Measurements from ENCODE around the gene AQP10.
"Not testable (repeated sequence)": the region's sequence is repeated elsewhere in the genome, so short reads cannot be mapped to it uniquely, and the experiment has no call there.

AQP10 gene

DNA sequence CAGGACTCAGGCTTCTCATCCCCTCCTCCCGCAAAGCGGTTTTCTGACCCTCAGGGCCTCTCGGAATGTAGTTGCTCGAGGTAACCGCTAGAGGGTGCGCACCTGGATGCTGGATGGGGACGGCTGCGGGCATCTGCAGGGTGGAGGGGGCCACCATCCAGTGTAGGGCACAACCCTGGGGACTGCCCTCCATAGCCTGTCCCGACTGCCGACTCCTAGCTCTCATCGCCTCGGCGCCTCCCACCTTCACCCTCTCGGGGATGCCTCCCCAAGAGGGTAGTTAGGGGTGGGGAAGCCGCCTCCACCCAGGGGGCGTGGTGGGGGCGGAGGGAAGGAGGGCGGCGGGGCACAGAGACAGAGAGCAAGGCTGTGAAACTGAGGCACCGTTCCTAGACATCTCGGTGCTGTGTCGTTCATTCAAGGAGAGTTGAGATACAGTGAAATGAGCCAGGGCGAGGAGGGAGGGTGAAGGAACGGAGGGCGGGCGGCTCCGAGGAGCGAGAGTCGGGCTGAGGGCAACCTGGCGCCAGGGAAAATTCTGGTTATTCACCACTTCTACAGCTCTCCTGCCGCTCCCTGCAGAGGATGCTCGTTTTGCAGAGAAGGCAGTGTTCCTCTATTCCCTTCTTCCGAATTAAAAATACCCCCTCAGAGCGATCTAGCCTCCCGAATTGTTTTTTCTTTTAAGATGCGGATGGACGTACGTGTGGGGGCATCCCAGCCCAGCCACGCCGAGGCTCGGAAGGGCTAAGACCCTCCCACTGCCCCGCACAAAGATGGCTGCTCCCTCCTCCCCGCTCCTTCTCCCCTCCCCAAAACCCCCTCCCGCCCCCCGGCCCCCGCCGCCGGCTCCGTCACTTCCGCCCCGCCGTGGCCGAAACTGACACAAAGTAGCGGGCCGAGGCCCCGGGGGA, 4.0 kb downstream of the AQP10 start, which contains the start of gene ATP8B2:
Gene ATP8B2 (plus strand): TSS at position 857 of the 914 bp plus-strand sequence. CDS start 2,617 bp downstream, outside the sequence.
- no peak for FAIRE-seq

- FAIRE-seq = peak; percentile 81
Measured at GRCh38 chr1:154325583-154326545, 5.0 kb downstream of the AQP10 start.

DNA sequence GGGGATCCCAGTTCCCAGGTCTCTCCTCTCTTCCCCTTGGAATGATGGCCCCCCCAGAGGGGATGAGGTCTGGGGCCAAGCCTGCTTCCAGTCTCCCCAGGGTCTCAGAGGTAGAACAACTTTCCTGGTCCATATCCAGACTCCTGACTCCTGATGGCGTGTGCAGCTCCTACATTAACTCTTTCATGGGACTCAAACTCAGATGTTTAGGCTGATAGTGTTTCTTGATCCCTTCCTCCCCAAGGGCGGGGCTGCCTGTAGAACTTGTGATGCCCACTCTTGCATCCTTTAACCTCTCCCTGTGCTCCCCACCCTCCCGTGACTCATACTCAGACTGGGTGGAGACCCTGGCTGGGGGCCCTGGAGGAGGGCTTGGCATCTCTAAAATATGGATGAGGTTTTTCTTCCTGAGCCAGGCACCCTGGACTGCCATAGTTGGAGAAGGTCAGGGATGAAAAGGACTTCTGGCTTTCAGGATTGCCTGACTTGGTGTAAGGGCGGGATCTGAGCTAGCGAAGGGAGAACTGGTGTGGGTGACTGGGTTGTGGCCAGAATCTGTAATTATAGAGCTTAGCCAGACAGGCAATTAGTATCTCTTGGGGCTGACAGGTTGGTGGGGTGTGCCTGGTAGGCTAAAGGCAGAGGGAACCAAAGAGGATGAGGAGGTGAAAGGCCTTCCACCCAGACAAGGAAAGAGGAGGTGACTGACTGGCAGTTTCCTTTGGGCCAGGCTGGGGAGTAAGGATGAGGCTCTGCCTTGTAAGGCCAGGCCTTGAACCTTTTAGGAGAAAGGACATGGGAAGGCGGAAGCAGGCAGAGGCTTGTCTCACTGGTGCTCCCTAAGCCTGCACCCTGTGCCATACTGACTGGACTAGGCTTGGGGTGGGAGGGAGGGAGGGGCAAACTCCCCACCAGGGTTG, 5.9 kb downstream of the AQP10 start:
- FAIRE-seq = no peak

DNA sequence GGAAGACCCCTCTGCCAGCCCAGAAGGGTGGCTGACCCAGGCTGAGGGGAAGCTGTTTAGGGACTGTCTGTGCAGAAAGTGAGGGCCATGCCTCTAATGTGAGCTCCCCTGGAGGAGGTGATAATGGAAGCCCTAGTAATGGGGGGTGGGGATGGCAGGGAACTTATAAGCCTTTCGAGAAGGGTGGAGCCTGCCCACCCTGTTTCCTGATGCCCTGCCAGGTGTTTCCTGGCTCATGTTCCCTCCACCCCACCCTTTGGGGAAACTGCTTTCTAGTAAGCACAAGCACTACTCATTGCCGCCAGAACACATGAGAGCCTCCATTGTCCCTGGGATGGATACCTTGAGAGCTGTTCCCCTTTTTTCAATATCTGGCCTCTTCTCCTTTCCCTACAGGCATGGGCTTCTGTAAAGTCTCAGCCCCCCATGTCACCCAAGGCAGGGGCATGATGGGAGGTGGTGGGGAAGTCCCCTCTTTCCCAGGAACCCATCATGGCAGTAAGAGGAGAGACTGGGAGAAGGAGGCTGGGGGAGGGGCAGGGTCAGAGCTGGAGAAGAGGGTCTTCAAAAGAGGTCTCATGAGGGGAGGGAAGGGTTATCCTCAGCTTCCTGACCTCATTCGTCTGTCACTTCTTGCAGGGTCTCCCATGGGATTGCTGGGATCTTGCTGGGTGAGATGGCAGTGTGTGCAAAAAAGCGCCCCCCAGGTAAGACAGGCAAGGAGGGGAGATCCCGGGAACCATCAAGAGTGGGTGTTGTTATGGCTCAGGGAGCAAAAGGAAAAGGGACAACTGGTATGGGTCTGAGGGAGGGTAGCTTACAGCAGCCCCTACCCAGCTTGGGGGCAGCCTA, 6.8 kb downstream of the AQP10 start:
- FAIRE-seq = no peak

DNA sequence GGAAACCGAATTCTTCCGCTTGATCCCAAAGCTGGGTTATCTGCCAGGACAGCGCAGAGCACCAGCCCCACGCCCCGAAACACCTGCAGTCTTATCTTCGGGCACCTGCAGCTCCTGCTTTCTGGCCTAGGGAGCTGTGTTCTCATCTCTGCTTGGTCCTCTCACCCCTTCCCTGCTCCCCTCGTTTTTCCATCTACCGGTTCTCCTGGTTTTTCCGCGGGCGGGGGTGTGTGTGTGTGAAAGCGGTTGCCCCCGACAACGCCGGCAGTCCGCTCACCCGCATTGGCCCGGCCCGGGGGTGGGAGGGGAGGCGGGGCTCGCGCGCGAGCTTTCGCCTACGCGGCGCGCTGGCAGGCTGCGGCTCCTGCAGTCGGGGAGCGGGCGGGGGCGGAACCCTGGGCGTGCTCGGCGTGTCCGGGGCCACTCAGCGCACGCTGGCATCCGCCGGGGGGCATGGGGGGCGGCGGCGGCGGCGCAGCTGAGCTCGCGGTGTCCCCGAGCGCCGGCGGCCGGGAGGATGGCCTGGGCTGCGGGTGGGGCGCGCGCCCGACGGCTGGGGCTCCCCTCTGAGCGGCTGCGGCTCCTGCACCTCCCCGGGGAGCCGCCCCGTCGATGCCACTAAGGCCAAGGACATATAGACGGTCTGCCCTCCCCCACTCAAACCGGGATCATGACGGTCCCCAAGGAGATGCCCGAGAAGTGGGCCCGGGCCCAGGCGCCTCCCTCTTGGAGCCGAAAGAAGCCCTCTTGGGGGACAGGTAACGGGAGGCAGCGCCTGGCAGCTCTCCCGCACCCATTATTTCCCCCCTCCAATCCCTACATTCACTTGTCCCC, 7.6 kb downstream of the AQP10 start:
- no peak for FAIRE-seq

- FAIRE-seq = no peak
Measured at GRCh38 chr1:154329152-154329521, 8.2 kb downstream of the AQP10 start.

DNA sequence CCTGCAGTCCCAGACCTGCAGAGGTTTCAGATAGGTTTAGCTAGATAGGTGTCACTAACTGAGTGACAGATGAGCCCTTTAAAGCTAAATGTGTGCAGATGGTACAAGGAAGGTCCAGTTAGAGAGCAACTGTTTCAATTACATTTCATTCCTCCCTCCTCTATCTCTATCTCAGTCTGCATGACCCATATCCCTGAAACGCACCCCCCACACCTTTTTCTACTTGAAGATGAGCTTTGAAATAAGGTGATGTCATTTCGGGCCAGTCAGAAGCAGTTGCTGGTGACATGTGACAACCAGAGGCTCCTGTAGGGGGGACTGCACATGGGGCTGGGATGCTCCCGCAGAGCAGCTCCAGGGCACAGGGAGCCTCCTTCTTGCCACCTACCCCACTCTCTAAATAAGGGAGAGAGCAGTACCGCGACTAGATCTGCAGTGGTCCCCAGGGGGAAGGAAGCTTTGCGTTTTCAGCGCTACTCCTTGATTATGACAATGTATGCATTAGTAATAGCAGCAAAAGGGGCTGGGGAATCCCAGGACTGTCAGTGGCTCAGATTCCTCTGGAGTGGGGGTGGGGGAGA, 8.7 kb downstream of the AQP10 start:
- no peak for FAIRE-seq

DNA sequence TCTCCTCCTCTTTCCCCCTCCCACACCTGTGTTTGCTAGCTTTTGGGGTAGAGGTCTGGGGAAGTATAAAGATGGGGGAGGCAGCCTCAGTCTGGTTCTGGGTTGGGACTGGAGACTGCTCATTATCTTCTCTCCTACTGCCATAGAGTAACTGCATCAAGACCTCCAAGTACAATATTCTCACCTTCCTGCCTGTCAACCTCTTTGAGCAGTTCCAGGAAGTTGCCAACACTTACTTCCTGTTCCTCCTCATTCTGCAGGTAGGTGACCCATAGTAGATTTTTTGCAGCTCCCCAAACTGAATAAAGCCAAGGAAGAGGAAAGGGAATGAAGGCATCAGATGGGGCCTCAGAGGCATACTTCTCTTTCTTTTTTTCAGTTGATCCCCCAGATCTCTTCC, 9.8 kb downstream of the AQP10 start:
- FAIRE-seq = no peak

DNA sequence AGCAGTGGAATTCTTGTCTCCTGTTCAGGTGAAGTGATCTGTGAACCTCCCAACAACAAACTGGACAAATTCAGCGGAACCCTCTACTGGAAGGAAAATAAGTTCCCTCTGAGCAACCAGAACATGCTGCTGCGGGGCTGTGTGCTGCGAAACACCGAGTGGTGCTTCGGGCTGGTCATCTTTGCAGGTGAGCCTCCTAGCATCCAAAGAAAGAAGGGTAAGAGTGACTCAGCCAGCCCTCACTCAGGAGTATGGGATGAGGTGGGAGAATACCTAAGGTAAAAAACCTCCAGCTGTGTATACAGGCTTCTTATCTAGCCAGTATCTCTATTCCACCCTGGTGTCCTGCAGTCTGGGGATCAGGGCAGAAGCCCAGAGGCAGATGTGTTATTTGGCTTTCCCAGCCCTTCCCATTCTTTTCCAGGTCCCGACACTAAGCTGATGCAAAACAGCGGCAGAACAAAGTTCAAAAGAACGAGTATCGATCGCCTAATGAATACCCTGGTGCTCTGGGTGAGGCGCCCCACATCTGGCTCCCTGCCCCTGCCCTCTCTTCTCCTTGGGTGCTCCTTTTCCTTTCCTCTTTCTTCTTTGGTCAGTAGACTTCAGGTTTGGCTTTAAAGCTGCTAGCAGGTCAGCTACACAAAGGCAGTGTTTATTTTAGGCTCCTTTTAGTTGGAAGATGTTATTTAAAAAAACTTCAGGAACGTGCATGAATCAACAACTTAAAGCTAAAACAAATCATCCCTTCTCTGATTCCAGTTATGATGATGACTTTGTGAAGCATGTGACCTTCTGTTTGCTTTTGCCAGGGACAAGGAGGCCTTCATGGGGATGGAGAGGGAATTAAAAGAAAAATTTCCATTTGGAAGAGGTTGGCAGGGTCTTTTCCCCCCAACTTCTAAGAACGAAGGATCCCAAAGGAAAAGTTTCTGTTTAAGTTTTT, 13.5 kb downstream of the AQP10 start:
- no peak for FAIRE-seq

GRCh38 chr1:154335025-154335714, 14.3 kb downstream of the AQP10 start:
- peak; percentile 67 for FAIRE-seq

DNA sequence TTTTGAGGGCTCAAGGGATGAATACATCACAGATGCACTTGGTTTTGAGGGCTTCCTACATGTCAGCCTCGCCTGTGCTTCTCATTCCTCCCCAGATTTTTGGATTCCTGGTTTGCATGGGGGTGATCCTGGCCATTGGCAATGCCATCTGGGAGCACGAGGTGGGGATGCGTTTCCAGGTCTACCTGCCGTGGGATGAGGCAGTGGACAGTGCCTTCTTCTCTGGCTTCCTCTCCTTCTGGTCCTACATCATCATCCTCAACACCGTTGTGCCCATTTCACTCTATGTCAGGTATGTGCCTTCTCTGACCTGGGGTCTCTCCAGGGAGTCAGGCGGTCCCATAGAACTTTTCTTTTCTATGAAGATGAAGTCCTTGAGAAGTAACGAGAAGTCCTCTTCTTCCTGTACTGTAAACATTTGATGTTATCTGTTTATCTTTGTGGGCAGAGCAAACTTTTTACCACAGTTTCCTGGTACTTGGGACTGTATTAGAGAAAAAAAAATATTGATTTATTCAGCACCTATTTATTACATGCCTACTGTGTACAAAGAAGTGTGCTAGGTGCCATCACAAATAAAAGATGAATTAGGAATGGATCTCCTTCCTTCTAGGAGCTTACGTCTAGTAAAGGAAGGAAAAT, 16.5 kb downstream of the AQP10 start:
- no peak for FAIRE-seq

GRCh38 chr1:154338875-154339274, 18.0 kb downstream of the AQP10 start:
- FAIRE-seq = no peak

DNA sequence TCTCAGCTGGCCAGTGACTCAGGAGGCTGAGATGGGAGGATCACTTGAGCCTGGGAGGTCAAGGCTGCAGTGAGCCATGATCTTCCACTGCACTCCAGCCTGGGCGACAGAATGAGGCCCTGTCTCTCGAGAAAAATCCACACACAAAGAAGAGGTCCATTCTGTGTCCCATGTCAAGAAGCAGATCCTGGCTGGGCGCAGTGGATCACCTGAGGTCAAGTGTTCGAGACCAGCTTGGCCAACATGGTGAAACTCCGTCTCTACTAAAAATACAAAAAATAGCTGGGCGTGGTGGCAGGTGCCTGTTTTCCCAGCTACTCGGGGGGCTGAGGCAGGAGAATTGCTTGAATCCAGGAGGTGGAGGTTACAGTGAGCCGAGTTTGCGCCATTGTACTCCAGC, 20.5 kb downstream of the AQP10 start:
- FAIRE-seq = not testable (repeated sequence)

GRCh38 chr1:154342132-154342531, 21.2 kb downstream of the AQP10 start:
- FAIRE-seq = no peak

GRCh38 chr1:154342836-154343472, 22.1 kb downstream of the AQP10 start:
- no peak for FAIRE-seq

DNA sequence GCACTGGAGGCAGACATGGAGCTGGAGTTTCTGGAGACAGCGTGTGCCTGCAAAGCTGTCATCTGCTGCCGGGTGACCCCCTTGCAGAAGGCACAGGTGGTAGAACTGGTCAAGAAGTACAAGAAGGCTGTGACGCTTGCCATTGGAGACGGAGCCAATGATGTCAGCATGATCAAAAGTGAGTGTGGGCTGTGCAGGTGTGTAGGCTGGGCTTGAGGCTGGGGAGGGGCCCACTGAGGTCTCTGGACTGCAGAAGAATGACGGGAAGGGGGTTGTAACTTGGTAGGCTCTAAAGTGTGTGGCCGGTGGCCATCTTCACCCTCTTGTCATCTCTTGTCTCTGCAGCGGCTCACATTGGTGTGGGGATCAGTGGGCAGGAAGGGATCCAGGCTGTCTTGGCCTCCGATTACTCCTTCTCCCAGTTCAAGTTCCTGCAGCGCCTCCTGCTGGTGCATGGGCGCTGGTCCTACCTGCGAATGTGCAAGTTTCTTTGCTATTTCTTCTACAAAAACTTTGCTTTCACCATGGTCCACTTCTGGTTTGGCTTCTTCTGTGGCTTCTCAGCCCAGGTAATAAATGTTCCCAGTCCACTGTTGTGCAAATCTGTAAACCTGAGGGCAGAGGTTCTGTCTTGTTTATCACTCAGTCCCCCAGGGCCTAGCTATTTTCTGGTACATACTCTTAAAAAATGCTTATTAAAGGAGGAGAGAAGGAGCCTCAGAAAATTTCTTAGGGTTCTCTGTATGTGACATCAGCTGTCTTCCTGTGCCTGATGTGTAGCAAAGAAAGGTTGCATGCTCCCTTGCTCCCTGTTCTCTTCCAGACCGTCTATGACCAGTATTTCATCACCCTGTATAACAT, 24.3 kb downstream of the AQP10 start:
- no peak for FAIRE-seq

Measured in G401.6 (cell line).